SK-N-SH treated with all-trans-retinoic acid at 6 μM for 48 hours (cell line): ENCODE results near the gene FANCM.

Experiments
- ARNTL ChIP-seq: fragments of 450-650 bp; formaldehyde crosslinking; IDR thresholded peaks from 2 replicates; pipeline ENCODE4 v1.5.0; 2020; ENCODE audit warnings: low read depth, mild to moderate bottlenecking, moderate library complexity, borderline replicate concordance
- CSDC2 ChIP-seq: fragments of 250-450 bp; sonication (Bioruptor Pico); IDR thresholded peaks from 2 replicates; pipeline ENCODE4 v1.5.0; 2020; ENCODE audit warnings: mild to moderate bottlenecking, moderate library complexity
- ESRRG ChIP-seq: fragments of 250-450 bp; sonication (Bioruptor Pico); IDR thresholded peaks from 2 replicates; pipeline ENCODE4 v1.6.1; 2021; ENCODE audit warnings: mild to moderate bottlenecking
- ISL1 ChIP-seq: fragments of 250-450 bp; sonication (Bioruptor Pico); IDR thresholded peaks from 2 replicates; pipeline ENCODE4 v2.1.2; 2022; ENCODE audit warnings: mild to moderate bottlenecking, moderate library complexity
- PPARA ChIP-seq: fragments of 250-450 bp; sonication (Bioruptor Pico); IDR thresholded peaks from 2 replicates; pipeline ENCODE4 v1.5.0; 2020; ENCODE audit warnings: mild to moderate bottlenecking, borderline replicate concordance
- RARB ChIP-seq: fragments of 250-450 bp; sonication (Bioruptor Pico); IDR thresholded peaks from 2 replicates; pipeline ENCODE4 v1.8.0; 2021; ENCODE audit warnings: mild to moderate bottlenecking, moderate library complexity
- SNAI2 ChIP-seq: fragments of 250-450 bp; sonication (Bioruptor Pico); IDR thresholded peaks from 2 replicates; pipeline ENCODE4 v1.5.0; 2020; ENCODE audit warnings: mild to moderate bottlenecking, moderate library complexity
- TOX ChIP-seq: fragments of 250-450 bp; sonication (Bioruptor Pico); IDR thresholded peaks from 2 replicates; pipeline ENCODE4 v1.8.0; 2021; ENCODE audit warnings: mild to moderate bottlenecking, moderate library complexity, borderline replicate concordance
- ZFP3 ChIP-seq: fragments of 250-450 bp; sonication (Bioruptor Pico); IDR thresholded peaks from 2 replicates; pipeline ENCODE4 v1.5.0; 2020; ENCODE audit warnings: mild to moderate bottlenecking, moderate library complexity
- ZFP30 ChIP-seq: fragments of 450-650 bp; formaldehyde crosslinking; IDR thresholded peaks from 2 replicates; pipeline ENCODE4 v1.5.0; 2022; ENCODE audit warnings: mild to moderate bottlenecking, moderate library complexity
- ZNF70 ChIP-seq: fragments of 450-650 bp; formaldehyde crosslinking; IDR thresholded peaks from 2 replicates; pipeline ENCODE4 v1.5.0; 2020; ENCODE audit warnings: mild to moderate bottlenecking, moderate library complexity
- TF ChIP-seq, protein P1 (sequence below): fragments of 250-450 bp; sonication (Bioruptor Pico); IDR thresholded peaks from 2 replicates; pipeline ENCODE4 v1.8.0; 2020; ENCODE audit warnings: mild to moderate bottlenecking, moderate library complexity, borderline replicate concordance
- TF ChIP-seq, protein P2 (sequence below): fragments of 250-450 bp; sonication (Bioruptor Pico); IDR thresholded peaks from 2 replicates; pipeline ENCODE4 v1.5.1; 2021; ENCODE audit warnings: mild to moderate bottlenecking, moderate library complexity
- TF ChIP-seq, protein P3 (sequence below): fragments of 250-450 bp; sonication (Bioruptor Pico); IDR thresholded peaks from 2 replicates; pipeline ENCODE4 v1.8.0; 2021; ENCODE audit warnings: low read depth, mild to moderate bottlenecking, moderate library complexity, borderline replicate concordance

DNA sequence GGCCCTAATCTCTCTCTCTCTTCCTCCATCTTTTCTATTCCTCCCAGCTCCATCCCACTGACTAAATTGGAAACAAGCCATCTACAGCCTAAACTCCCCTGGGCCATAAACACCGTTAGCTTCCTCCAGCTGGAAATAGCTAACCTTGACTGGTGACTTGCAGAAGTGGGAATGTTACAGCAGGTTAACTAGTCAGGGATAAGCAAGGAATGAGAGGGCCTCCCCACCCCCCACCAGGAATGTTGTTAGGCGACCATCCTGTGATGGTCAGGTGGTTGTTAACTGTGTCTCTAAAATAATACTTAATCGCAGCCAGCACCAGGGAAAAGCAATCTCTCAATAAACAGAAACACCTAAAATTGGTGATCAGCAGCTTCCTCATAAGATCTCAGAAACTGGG is 76.5 kb downstream of the FANCM start:
- no peak for TF ChIP-seq ISL1 (CRISPR knock-in tag)
- no peak for TF ChIP-seq PPARA
- TF ChIP-seq, protein P1, sequence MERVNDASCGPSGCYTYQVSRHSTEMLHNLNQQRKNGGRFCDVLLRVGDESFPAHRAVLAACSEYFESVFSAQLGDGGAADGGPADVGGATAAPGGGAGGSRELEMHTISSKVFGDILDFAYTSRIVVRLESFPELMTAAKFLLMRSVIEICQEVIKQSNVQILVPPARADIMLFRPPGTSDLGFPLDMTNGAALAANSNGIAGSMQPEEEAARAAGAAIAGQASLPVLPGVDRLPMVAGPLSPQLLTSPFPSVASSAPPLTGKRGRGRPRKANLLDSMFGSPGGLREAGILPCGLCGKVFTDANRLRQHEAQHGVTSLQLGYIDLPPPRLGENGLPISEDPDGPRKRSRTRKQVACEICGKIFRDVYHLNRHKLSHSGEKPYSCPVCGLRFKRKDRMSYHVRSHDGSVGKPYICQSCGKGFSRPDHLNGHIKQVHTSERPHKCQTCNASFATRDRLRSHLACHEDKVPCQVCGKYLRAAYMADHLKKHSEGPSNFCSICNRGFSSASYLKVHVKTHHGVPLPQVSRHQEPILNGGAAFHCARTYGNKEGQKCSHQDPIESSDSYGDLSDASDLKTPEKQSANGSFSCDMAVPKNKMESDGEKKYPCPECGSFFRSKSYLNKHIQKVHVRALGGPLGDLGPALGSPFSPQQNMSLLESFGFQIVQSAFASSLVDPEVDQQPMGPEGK (CRISPR knock-in tag): no peak
- TF ChIP-seq RARB (CRISPR knock-in tag): no peak
- no peak for TF ChIP-seq CSDC2 (CRISPR knock-in tag)
- TF ChIP-seq ZFP30 (CRISPR knock-in tag): no peak
- no peak for TF ChIP-seq ZNF70 (CRISPR knock-in tag)
- TF ChIP-seq ZFP3 (CRISPR knock-in tag): no peak
- TF ChIP-seq SNAI2: no peak
- no peak for TF ChIP-seq ARNTL (CRISPR knock-in tag)
- no peak for TF ChIP-seq ESRRG (CRISPR knock-in tag)
- TF ChIP-seq, protein P2, sequence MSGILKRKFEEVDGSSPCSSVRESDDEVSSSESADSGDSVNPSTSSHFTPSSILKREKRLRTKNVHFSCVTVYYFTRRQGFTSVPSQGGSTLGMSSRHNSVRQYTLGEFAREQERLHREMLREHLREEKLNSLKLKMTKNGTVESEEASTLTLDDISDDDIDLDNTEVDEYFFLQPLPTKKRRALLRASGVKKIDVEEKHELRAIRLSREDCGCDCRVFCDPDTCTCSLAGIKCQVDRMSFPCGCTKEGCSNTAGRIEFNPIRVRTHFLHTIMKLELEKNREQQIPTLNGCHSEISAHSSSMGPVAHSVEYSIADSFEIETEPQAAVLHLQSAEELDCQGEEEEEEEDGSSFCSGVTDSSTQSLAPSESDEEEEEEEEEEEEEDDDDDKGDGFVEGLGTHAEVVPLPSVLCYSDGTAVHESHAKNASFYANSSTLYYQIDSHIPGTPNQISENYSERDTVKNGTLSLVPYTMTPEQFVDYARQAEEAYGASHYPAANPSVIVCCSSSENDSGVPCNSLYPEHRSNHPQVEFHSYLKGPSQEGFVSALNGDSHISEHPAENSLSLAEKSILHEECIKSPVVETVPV: no peak
- TF ChIP-seq, protein P3, sequence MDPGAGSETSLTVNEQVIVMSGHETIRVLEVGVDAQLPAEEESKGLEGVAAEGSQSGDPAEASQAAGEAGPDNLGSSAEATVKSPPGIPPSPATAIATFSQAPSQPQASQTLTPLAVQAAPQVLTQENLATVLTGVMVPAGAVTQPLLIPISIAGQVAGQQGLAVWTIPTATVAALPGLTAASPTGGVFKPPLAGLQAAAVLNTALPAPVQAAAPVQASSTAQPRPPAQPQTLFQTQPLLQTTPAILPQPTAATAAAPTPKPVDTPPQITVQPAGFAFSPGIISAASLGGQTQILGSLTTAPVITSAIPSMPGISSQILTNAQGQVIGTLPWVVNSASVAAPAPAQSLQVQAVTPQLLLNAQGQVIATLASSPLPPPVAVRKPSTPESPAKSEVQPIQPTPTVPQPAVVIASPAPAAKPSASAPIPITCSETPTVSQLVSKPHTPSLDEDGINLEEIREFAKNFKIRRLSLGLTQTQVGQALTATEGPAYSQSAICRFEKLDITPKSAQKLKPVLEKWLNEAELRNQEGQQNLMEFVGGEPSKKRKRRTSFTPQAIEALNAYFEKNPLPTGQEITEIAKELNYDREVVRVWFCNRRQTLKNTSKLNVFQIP: no peak
- TF ChIP-seq TOX: no peak
